NCI-H446 treated with DMSO at 0.1 percent for 48 hours (cell line): ENCODE results near the gene XYLB.

Source experiments
- DNase-seq: peaks from one replicate; lab custom pipeline; 2025; lab: John Stamatoyannopoulos, UW

XYLB gene

DNA sequence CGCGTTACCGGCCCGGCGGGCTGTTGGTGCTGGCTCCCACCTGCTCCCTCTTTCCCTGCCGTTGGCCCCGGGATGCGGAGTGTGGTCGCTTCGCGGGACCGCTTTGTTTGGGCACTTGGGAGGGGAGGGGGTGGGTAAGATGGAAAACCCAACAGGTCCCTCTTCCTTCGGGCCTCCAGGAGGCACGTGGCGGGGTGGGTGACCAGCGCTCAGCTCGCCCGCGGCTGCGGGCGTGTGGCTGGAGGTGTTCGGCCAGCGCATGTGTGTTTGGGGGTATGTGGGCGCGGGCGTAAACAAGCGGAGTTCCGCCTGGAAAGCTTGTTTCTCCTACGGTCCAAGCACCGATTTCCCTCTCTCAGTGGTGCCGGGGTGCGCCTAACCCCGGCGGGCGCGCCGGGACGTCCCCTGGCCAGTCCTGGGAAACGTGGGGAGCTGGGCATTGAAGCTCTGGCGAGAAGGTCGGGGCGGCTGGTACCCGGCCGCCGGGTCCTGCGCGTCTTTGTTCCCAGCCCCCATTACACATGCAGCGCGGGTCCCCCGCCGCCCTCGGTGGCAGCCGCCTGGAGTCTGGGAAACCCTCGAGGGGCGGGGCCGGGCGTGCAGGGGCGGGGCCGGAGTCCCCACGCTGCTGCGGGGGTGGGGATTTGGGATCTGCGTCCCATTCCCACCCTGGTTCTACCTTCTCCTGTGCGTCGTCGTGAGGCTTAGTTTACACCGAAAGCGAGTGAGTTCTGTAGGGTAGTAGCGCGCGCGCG lies 108.5 kb downstream of the XYLB start:
- DNase-seq = no peak

GRCh38 chr3:38455639-38456430 lies 109.2 kb downstream of the XYLB start:
- no peak for DNase-seq

- DNase-seq = no peak
Measured at GRCh38 chr3:38457111-38458003, 110.8 kb downstream of the XYLB start.

GRCh38 chr3:38458796-38459498 lies 112.4 kb downstream of the XYLB start:
- DNase-seq = no peak

- DNase-seq = no peak
Measured at GRCh38 chr3:38459499-38460048, 113.0 kb downstream of the XYLB start.

DNA sequence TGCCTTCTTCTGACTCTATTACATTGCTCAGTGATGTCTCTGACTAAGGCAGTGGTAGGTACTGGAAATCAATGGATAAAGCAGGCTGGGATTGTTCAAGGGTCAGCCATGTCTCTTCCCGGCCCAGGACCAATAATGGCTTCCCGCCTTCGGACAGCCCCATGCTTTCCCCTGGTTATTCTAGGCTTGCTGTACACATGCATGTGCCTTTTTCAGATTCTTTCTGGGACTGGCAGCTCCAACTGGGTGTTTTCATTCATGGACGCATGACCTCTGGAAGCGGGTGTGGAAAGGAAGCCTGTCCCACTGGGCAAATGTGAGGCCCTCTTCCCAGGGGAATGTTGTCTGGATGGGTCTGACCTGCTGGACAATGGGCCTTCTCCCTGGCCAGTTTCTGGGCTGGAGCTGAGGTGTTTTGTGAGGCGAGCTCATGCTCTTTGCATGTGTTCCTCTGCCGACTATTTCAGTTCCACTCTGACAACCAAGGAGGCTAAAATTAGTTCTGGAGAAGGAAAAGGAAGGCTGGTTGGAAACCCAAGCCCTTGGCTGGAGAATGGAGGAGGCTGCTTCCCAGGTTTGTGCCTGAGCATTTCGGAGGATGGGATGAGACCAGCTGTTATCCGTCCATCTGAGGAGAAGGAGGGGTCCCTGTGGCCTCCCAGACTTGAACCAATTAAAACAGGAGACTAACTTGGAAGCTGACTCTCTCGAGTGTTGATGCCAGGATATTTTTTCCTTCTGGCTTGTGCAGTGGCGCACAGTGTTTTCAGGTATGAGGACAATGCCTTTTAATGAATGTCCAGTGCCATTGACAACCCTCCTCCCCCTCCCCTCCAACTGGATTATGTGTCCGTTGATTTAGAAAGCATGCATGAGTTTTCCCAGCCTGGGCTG lies 114.0 kb downstream of the XYLB start:
- no peak for DNase-seq
